Fibroblast of pulmonary artery (primary cell): ENCODE results near the gene FAM227B.
"Not testable (repeated sequence)": the region's sequence is repeated elsewhere in the genome, so short reads cannot be mapped to it uniquely, and the experiment has no call there.

ENCODE experiments used
- DNase-seq: peaks from one replicate; pipeline ENCODE4 v3.0.0-alpha.2; 2010; ENCODE audit warnings: low read depth
- H3K4me3 ChIP-seq: replicated peaks from 2 replicates; pipeline ENCODE4 v1.5.1; 2011; ENCODE audit warnings: low read depth, mild to moderate bottlenecking, control low read depth, low read length, moderate library complexity
- TF ChIP-seq, protein P1 (sequence below): IDR thresholded peaks from 2 replicates; pipeline ENCODE4 v1.5.1; 2011; ENCODE audit warnings: mild to moderate bottlenecking, control low read depth, low read length, inconsistent platforms; ENCODE audit errors: missing control alignments

FAM227B gene

DNA sequence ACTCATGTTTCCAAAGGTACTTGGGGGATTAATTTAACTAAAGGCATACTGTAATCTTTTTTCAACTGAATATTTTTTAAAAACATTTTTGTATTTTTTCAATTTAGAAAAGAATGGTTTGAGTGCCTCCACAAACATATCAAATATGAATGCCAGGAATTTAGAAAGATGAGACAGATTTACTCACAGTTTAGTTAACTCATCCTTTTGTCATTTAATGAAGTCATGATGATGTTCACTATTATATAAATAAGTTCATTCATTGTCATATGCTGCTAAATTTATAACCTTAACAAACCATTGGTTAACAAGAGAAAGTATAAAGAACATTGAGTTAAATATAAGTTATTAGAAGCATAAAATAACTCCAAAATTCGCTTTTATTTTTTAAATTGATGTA is 147.6 kb downstream of the FAM227B start:
- TF ChIP-seq, protein P1, sequence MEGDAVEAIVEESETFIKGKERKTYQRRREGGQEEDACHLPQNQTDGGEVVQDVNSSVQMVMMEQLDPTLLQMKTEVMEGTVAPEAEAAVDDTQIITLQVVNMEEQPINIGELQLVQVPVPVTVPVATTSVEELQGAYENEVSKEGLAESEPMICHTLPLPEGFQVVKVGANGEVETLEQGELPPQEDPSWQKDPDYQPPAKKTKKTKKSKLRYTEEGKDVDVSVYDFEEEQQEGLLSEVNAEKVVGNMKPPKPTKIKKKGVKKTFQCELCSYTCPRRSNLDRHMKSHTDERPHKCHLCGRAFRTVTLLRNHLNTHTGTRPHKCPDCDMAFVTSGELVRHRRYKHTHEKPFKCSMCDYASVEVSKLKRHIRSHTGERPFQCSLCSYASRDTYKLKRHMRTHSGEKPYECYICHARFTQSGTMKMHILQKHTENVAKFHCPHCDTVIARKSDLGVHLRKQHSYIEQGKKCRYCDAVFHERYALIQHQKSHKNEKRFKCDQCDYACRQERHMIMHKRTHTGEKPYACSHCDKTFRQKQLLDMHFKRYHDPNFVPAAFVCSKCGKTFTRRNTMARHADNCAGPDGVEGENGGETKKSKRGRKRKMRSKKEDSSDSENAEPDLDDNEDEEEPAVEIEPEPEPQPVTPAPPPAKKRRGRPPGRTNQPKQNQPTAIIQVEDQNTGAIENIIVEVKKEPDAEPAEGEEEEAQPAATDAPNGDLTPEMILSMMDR: no peak
- DNase-seq: no peak
- H3K4me3 ChIP-seq: no peak overlapping the region

DNA sequence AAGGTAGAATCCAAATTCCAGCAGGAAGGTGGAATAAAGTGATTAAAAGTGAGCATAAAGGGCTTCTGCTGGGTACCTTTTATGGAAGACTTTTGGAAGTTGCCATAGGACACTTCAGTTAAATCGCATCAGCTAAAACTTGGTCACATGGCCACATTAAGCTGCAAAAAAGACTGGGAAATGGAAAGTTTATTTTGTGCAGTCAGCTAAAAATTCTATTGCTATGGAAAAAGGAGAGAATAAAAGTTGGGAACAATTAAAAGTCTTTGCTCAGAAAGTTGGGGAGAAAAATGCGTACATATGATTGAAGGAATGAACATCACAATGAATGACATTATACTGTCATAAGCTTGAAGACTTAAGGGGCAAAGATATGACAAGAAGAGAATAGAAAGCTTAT is 148.3 kb downstream of the FAM227B start:
- DNase-seq: no peak
- TF ChIP-seq, protein P1: no peak
- no peak overlapping the region for H3K4me3 ChIP-seq

DNA sequence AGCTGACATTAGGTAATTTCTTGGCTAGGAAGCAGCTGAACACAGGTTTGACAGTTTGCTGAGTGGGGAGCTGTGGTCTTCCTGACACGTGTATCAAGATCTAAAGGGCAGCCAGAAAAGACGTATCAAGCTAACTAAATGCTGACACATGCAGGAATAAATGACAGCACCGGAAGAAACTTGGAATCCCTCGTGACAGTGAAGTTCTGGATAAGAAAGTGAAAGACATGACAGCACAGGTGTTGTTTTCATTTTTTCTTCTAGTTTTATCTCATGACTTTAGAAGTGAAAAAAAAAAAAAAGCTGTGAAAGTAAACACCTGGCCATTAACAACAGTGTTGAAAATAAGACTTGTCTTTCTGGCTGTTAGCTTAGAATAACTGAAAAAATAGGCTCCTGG is 148.9 kb downstream of the FAM227B start:
- TF ChIP-seq, protein P1: no peak
- H3K4me3 ChIP-seq: no peak overlapping the region
- no peak for DNase-seq

DNA sequence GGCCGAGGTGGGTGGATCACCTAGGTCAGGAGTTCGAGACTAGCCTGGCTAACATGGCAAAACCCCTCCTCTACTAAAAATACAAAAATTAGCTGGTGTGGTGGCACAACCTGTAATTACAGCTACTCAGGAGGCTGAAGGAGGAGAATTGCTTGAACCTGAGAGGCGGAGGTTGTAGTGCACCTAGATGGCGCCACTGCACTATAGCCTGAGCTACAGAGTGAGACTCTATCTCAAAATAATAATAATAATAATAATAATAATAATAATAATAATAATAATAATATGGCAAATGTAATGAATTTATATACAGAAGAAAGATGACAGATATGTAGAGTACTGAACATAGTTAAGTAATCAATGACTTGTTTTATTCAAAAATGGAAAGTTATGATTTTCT is 149.4 kb downstream of the FAM227B start:
- TF ChIP-seq, protein P1: peak; percentile 21
- not testable (repeated sequence) for DNase-seq, H3K4me3 ChIP-seq

DNA sequence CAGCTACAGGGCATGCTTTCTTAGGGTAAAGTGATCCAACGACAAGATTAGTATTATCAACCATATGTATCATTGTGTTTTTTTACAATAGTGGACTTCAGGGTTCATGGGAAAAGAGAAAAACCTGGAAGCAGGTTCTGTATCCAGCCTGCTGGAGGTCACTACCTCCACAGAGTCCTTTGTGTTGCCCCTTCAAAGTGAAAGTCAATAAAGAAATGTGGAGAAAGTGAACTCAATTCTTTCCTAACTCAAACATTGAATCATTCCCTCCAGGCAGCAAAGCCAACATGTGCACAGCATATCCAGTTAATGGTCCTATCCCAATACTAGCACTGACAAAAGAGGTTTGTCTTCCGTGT is 152.2 kb downstream of the FAM227B start:
- TF ChIP-seq, protein P1: no peak
- H3K4me3 ChIP-seq: no peak overlapping the region
- no peak for DNase-seq

DNA sequence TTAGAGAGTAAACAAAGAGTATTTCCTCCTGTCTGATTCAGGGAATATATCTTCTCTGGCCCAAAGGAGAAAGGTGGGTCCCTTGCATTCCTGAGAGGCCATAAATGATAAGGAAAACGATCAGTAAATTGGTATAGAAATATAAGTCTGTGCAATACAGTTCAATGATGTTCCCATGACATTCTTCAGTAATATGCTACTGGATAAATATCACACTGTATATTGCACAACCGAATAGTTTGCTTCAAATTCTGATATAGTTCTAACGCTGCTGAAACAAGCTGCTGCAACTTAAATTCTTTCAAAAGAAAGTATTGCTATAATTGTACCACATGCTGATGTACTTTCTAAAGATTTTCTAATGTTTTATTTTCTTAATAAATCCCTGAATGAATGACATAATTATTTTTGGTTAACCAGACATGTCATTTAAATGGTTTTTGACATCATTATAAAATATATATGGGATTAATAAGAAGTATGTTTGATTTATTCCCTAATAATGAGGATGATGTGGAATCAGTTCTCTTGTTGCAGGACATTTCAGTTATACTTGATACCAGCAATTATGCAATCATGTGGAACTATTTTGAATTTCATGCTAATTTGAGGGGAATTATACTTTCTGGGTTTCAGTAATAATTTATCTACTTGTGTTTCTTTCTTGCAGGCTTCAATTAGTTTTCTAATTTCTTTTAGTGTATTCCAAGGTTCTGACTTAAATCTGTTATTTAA is 152.7 kb downstream of the FAM227B start:
- no peak overlapping the region for H3K4me3 ChIP-seq
- peak; percentile 39 for DNase-seq
- TF ChIP-seq, protein P1: no peak

DNA sequence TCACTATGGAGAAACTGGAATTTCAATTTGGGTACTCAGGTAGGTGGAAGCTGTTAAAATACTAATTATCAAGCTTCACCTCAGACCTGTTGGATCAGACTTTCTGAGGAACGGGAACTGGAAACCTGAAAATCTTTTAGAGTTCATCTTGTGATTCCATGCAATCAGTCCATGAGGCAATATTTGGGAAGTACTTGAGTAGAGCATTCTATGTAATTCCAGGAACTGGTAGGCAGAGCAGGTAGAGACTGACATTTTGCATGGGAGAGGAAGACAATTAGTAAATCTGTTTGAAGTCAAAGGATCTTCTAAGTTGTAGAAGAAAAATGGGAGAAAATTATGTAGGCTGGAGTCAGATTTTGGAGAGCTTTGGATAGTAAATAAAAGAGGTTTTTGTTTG is 154.5 kb downstream of the FAM227B start:
- TF ChIP-seq, protein P1: no peak
- DNase-seq: no peak
- H3K4me3 ChIP-seq: no peak overlapping the region
